ENCODE results near the gene MFRP.

DNA sequence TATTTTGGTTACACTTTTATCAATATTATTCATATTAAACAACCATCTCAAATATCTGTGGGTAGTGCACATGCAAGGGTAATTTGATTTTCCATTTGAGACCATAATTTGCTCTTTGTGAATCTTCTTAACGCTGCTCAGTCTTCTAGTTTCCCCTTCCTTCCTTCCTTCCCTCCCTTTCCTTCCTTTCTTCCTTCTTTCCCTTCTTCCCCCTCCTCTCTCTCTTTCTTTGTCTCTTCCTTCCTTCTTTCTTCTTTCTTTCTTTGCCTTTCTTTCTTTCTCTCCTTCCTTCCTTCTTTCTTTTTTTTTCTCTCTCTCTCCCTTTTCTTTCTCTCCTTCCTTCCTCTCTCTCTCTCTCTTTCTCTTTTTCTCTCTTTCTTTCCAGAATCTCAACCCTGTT is 16.3 kb downstream of the MFRP start:
- no peak for TF ChIP-seq CTCF (IDR thresholded peaks at IDR 0.05)
- no peak for TF ChIP-seq ZFX (IDR thresholded peaks at IDR 0.05; ENCODE audit: borderline replicate concordance)

Measured in 22Rv1 (cell line).